Measurements from ENCODE around the gene FRS2.
A peak's percentile ranks its signal among the peaks of the same experiment; 100 is the strongest.

FRS2 gene

GRCh38 chr12:69534389-69534822 is 64.2 kb downstream of the FRS2 start:
- peak; percentile 12 for DNase-seq

- DNase-seq, result no peak
These were observed 70.8 kb downstream of the FRS2 start for GRCh38 chr12:69540987-69541386.

- DNase-seq, result no peak
These were observed 73.9 kb downstream of the FRS2 start for GRCh38 chr12:69544087-69544486.

GRCh38 chr12:69545081-69545480 is 74.9 kb downstream of the FRS2 start:
- no peak for DNase-seq

GRCh38 chr12:69546693-69547438 is 76.7 kb downstream of the FRS2 start:
- DNase-seq, result no peak

GRCh38 chr12:69548687-69549086 is 78.5 kb downstream of the FRS2 start:
- DNase-seq, result no peak

GRCh38 chr12:69550569-69551350 is 80.6 kb downstream of the FRS2 start:
- DNase-seq, result no peak

- no peak for DNase-seq
These were observed 83.5 kb downstream of the FRS2 start for GRCh38 chr12:69553628-69554248.

GRCh38 chr12:69555461-69555860 is 85.3 kb downstream of the FRS2 start:
- no peak for DNase-seq

- DNase-seq, result no peak
These were observed 86.2 kb downstream of the FRS2 start for GRCh38 chr12:69556383-69556782.

- no peak for DNase-seq
These were observed 93.1 kb downstream of the FRS2 start for GRCh38 chr12:69563166-69563762.

GRCh38 chr12:69566603-69567002 is 96.4 kb downstream of the FRS2 start:
- DNase-seq, result no peak

- DNase-seq, result no peak
These were observed 99.0 kb downstream of the FRS2 start for GRCh38 chr12:69569236-69569635.

GRCh38 chr12:69570000-69570516 is 99.9 kb downstream of the FRS2 start:
- DNase-seq, result no peak

GRCh38 chr12:69570545-69571399 is 100.6 kb downstream of the FRS2 start:
- peak; percentile 83 for DNase-seq

- no peak for DNase-seq
These were observed 105.2 kb downstream of the FRS2 start for GRCh38 chr12:69575346-69575745.

GRCh38 chr12:69578283-69578682 is 108.1 kb downstream of the FRS2 start:
- no peak for DNase-seq

GRCh38 chr12:69579029-69579428 is 108.8 kb downstream of the FRS2 start:
- no peak for DNase-seq

- DNase-seq, result no peak
These were observed 109.9 kb downstream of the FRS2 start for GRCh38 chr12:69580074-69580473.

- no peak for DNase-seq
These were observed 113.0 kb downstream of the FRS2 start for GRCh38 chr12:69583203-69583602.

GRCh38 chr12:69585189-69586062 is 115.2 kb downstream of the FRS2 start, which contains the start of gene CCT2:
CCT2 (plus strand) TSS chr12:69585459; CDS start chr12:69585522, 63 bp downstream.
- DNase-seq, result peak; percentile 96

All from CD4-positive, alpha-beta T cell treated with Interleukin-10 for 1 hour (primary cell).